ENCODE results near the gene HSPG2.

HSPG2 gene

GRCh38 chr1:21935393-21935804 is 1.7 kb downstream of the HSPG2 start:
- Histone ChIP-seq H3K4me2 (ENCODE audit: low read length) (peak overlapping the region; percentile 26), H2BK5ac (ENCODE audit: low read length) (peak overlapping the region; percentile 15), H3K23ac (ENCODE audit: low read length) (no peak overlapping the region), H3K18ac (ENCODE audit: low read length) (no peak overlapping the region), H3K9ac (ENCODE audit: low read length) (peak overlapping the region; percentile 61), H3K79me2 (ENCODE audit: control insufficient read depth, insufficient read depth, low read length) (peaks cover 40% of the 10 kb centered on the region), H2BK120ac (ENCODE audit: low read depth, low read length) (no peak overlapping the region), H3K36me3 (ENCODE audit: control insufficient read depth, insufficient read depth, low read length) (no peaks in the 10 kb centered on the region), H3K4me3 (ENCODE audit: low read length) (no peak overlapping the region), H3K27me3 (ENCODE audit: insufficient read depth, low read length, poor library complexity) (no peaks in the 10 kb centered on the region), H3K79me1 (ENCODE audit: low read length) (peaks cover 17% of the 10 kb centered on the region), H2BK15ac (replicated peaks; ENCODE audit: low read depth) (no peak overlapping the region), H3K4me1 (ENCODE audit: control insufficient read depth, low read depth, low read length) (peaks cover 21% of the 10 kb centered on the region), H3K56ac (ENCODE audit: low read length) (peak overlapping the region; percentile 51), H3K27ac (ENCODE audit: low read depth, low read length) (no peak overlapping the region), H4K8ac (ENCODE audit: low read depth, low read length) (no peak overlapping the region), H4K5ac (ENCODE audit: low read length) (no peak overlapping the region), H3K4ac (ENCODE audit: low read depth, low read length) (no peak overlapping the region), H2AK5ac (ENCODE audit: low read length) (peak overlapping the region; percentile 51)
- no peak for DNase-seq
- no CpG with 5 or more reads among the region's 10 CpGs for WGBS (ENCODE audit: extremely low coverage, insufficient coverage, low lambda C conversion rate)

DNA sequence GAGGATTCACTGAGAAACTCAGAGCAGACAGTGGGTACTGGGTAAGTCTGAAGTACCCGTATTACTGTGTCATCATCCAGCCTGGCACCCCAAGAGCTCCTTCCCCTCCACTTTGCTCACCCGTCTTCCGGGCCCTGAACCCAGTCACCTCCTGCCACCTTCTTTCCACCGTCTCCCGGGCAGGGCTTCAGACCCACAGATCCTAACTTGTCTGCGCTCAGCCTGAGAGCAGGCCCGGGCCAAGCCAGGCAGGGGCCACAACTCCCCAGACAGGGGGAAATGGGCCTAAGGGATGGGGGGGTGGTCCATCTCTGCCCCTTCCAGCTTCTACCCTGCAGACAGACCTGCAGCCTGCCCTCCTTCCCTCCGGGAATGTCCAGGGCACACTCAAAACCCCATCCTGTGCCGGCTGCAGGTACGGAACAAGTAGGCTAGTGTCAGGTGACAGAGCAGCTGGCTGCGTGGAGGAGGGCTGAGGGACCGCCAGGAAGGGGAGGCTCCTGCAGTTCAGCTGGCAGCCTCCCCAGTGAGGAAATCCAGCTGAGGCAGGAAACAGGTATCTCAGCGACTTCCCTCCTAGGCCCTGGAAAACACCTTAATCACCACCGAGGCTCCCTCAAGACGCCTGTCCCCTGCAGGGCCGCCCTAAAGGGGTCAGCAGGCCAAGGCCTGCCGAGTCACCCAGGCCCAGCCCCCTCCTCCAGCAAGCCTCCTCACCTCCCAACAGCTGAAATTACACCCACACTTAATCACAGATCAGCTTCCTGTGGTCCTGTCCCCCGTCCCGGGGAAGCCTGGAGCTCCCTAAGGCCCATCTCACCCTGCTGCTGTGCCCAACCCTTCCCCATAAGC is 3.5 kb downstream of the HSPG2 start:
- peaks cover 18% of the 10 kb centered on the region for H3K79me1 ChIP-seq (ENCODE audit: low read length)
- H3K56ac ChIP-seq (ENCODE audit: low read length), result peak overlapping the region; percentile 75
- H3K79me2 ChIP-seq (ENCODE audit: control insufficient read depth, insufficient read depth, low read length), result peaks cover 48% of the 10 kb centered on the region
- no peak overlapping the region for H3K4me3 ChIP-seq (ENCODE audit: low read length)
- no peaks in the 10 kb centered on the region for H3K36me3 ChIP-seq (ENCODE audit: control insufficient read depth, insufficient read depth, low read length)
- peak overlapping the region; percentile 89 for H3K23ac ChIP-seq (ENCODE audit: low read length)
- H3K27me3 ChIP-seq (ENCODE audit: insufficient read depth, low read length, poor library complexity), result no peaks in the 10 kb centered on the region
- no peak overlapping the region for H4K8ac ChIP-seq (ENCODE audit: low read depth, low read length)
- no peak overlapping the region for H2BK15ac ChIP-seq (replicated peaks; ENCODE audit: low read depth)
- H3K9ac ChIP-seq (ENCODE audit: low read length), result peak overlapping the region; percentile 56
- no peak overlapping the region for H4K5ac ChIP-seq (ENCODE audit: low read length)
- peak overlapping the region; percentile 77 for H2BK5ac ChIP-seq (ENCODE audit: low read length)
- no peak overlapping the region for H3K4ac ChIP-seq (ENCODE audit: low read depth, low read length)
- peak; percentile 81 for DNase-seq
- H3K27ac ChIP-seq (ENCODE audit: low read depth, low read length), result peak overlapping the region; percentile 73
- H3K18ac ChIP-seq (ENCODE audit: low read length), result peak overlapping the region; percentile 5
- peak overlapping the region; percentile 69 for H2AK5ac ChIP-seq (ENCODE audit: low read length)
- H3K4me1 ChIP-seq (ENCODE audit: control insufficient read depth, low read depth, low read length), result peaks cover 21% of the 10 kb centered on the region
- peak overlapping the region; percentile 8 for H3K4me2 ChIP-seq (ENCODE audit: low read length)
- WGBS (ENCODE audit: extremely low coverage, insufficient coverage, low lambda C conversion rate), result no CpG with 5 or more reads among the region's 19 CpGs
- no peak overlapping the region for H2BK120ac ChIP-seq (ENCODE audit: low read depth, low read length)

GRCh38 chr1:21932127-21932526 is 5.0 kb downstream of the HSPG2 start:
- Histone ChIP-seq H3K27me3 (ENCODE audit: insufficient read depth, low read length, poor library complexity) (no peaks in the 10 kb centered on the region), H3K4me1 (ENCODE audit: control insufficient read depth, low read depth, low read length) (peaks cover 20% of the 10 kb centered on the region), H3K4me2 (ENCODE audit: low read length) (no peak overlapping the region), H2BK15ac (replicated peaks; ENCODE audit: low read depth) (no peak overlapping the region), H3K4me3 (ENCODE audit: low read length) (no peak overlapping the region), H3K23ac (ENCODE audit: low read length) (no peak overlapping the region), H3K79me1 (ENCODE audit: low read length) (peaks cover 23% of the 10 kb centered on the region), H3K56ac (ENCODE audit: low read length) (peak overlapping the region; percentile 43), H3K18ac (ENCODE audit: low read length) (peak overlapping the region; percentile 9), H4K8ac (ENCODE audit: low read depth, low read length) (no peak overlapping the region), H2BK120ac (ENCODE audit: low read depth, low read length) (no peak overlapping the region), H3K4ac (ENCODE audit: low read depth, low read length) (no peak overlapping the region), H2AK5ac (ENCODE audit: low read length) (no peak overlapping the region), H2BK5ac (ENCODE audit: low read length) (no peak overlapping the region), H3K9ac (ENCODE audit: low read length) (peak overlapping the region; percentile 47), H3K36me3 (ENCODE audit: control insufficient read depth, insufficient read depth, low read length) (no peaks in the 10 kb centered on the region), H3K27ac (ENCODE audit: low read depth, low read length) (no peak overlapping the region), H3K79me2 (ENCODE audit: control insufficient read depth, insufficient read depth, low read length) (peaks cover 51% of the 10 kb centered on the region), H4K5ac (ENCODE audit: low read length) (no peak overlapping the region)
- no peak for DNase-seq
- WGBS (ENCODE audit: extremely low coverage, insufficient coverage, low lambda C conversion rate), result no CpG with 5 or more reads among the region's 7 CpGs

DNA sequence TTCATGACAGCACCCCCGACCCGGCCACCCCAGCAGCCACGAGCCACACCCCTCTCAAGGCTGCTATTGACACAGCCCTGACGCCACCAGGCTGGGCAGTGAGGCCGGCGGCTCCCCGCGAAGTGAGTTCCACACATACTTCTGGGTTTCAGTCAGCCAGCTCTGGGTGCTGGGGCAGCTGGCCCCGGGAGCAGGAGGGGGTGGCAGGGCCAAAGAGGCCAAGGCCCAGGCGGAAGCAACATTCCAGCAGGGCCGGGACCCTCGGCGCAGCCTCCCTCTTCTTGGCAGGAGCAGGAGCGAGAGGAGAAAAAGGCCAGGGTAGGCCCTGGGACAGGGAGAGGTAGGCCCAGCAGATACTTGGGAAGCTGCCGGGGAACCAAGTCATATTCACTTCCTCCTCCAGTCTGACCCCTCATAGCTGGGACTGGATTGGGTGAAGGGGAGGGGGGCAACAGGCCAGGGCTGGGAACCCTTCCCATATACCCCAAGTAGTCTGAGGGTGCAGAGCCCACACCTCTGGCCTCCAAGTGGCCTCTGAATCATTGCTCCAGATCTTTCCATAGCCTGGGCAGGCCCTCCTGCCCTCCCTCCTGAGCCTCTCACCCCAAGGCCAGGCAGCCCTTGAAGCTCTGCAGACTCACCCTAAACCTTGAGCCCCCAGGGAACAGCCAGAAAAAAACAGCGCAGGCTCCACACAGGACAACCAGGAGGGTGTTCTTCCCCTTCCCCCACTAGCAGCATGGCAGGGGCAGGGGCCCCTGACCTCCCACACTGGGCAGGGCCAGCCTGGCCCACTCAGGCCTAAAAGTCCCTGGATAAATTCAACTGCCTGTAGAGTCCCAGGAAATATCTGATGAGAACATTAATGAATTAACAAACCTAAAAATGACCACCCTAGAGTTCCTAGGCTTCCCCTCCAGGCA is 5.7 kb downstream of the HSPG2 start:
- Histone ChIP-seq H3K4me3 (ENCODE audit: low read length) (no peak overlapping the region), H3K79me2 (ENCODE audit: control insufficient read depth, insufficient read depth, low read length) (peaks cover 48% of the 10 kb centered on the region), H3K9ac (ENCODE audit: low read length) (peak overlapping the region; percentile 22), H2BK15ac (replicated peaks; ENCODE audit: low read depth) (no peak overlapping the region), H3K4me2 (ENCODE audit: low read length) (no peak overlapping the region), H3K27me3 (ENCODE audit: insufficient read depth, low read length, poor library complexity) (no peaks in the 10 kb centered on the region), H3K36me3 (ENCODE audit: control insufficient read depth, insufficient read depth, low read length) (no peaks in the 10 kb centered on the region), H3K4ac (ENCODE audit: low read depth, low read length) (no peak overlapping the region), H2BK5ac (ENCODE audit: low read length) (no peak overlapping the region), H3K23ac (ENCODE audit: low read length) (no peak overlapping the region), H3K27ac (ENCODE audit: low read depth, low read length) (peak overlapping the region; percentile 67), H3K79me1 (ENCODE audit: low read length) (peaks cover 25% of the 10 kb centered on the region), H3K56ac (ENCODE audit: low read length) (peak overlapping the region; percentile 61), H4K8ac (ENCODE audit: low read depth, low read length) (no peak overlapping the region), H3K18ac (ENCODE audit: low read length) (peak overlapping the region; percentile 9), H3K4me1 (ENCODE audit: control insufficient read depth, low read depth, low read length) (peaks cover 21% of the 10 kb centered on the region), H2BK120ac (ENCODE audit: low read depth, low read length) (no peak overlapping the region), H2AK5ac (ENCODE audit: low read length) (no peak overlapping the region), H4K5ac (ENCODE audit: low read length) (no peak overlapping the region)
- DNase-seq, result peak; percentile 88
- WGBS (ENCODE audit: extremely low coverage, insufficient coverage, low lambda C conversion rate), result no CpG with 5 or more reads among the region's 16 CpGs

GRCh38 chr1:21930629-21931170 is 6.4 kb downstream of the HSPG2 start:
- no peak overlapping the region for H4K8ac ChIP-seq (ENCODE audit: low read depth, low read length)
- H3K79me1 ChIP-seq (ENCODE audit: low read length), result peaks cover 25% of the 10 kb centered on the region
- DNase-seq, result no peak
- no peak overlapping the region for H3K4ac ChIP-seq (ENCODE audit: low read depth, low read length)
- WGBS (ENCODE audit: extremely low coverage, insufficient coverage, low lambda C conversion rate), result no CpG with 5 or more reads among the region's 6 CpGs
- H3K56ac ChIP-seq (ENCODE audit: low read length), result no peak overlapping the region
- H3K9ac ChIP-seq (ENCODE audit: low read length), result no peak overlapping the region
- no peak overlapping the region for H4K5ac ChIP-seq (ENCODE audit: low read length)
- no peak overlapping the region for H2BK15ac ChIP-seq (replicated peaks; ENCODE audit: low read depth)
- H3K36me3 ChIP-seq (ENCODE audit: control insufficient read depth, insufficient read depth, low read length), result no peaks in the 10 kb centered on the region
- H2BK5ac ChIP-seq (ENCODE audit: low read length), result no peak overlapping the region
- H2AK5ac ChIP-seq (ENCODE audit: low read length), result no peak overlapping the region
- no peak overlapping the region for H2BK120ac ChIP-seq (ENCODE audit: low read depth, low read length)
- no peak overlapping the region for H3K4me2 ChIP-seq (ENCODE audit: low read length)
- H3K27me3 ChIP-seq (ENCODE audit: insufficient read depth, low read length, poor library complexity), result no peaks in the 10 kb centered on the region
- no peak overlapping the region for H3K23ac ChIP-seq (ENCODE audit: low read length)
- no peak overlapping the region for H3K18ac ChIP-seq (ENCODE audit: low read length)
- peaks cover 46% of the 10 kb centered on the region for H3K79me2 ChIP-seq (ENCODE audit: control insufficient read depth, insufficient read depth, low read length)
- H3K27ac ChIP-seq (ENCODE audit: low read depth, low read length), result peak overlapping the region; percentile 28
- H3K4me3 ChIP-seq (ENCODE audit: low read length), result no peak overlapping the region
- peaks cover 21% of the 10 kb centered on the region for H3K4me1 ChIP-seq (ENCODE audit: control insufficient read depth, low read depth, low read length)
